Activated B cell treated with CpG ODN at 0.5 μM for 24 hours (primary cell): Measurements from ENCODE around the gene SOX30. TPM values are rescaled to one million over a fixed set of nuclear protein-coding genes. Genes with fewer than 3 reads are reported as not detected.

Experiments used
- ATAC-seq: fragments of 200-7000 bp; cut with Tn5 transposase; one replicate; pipeline ENCODE4 v1.10.0; 2021; ENCODE audit warnings: low read depth, mild to moderate bottlenecking, moderate library complexity
- CTCF ChIA-PET: fragments of 350-600 bp; sonication (Branson Sonifier 250); formaldehyde crosslinking; loops from one replicate; lab custom pipeline; 2021; ENCODE audit warnings: antibody characterized with exemption; lab: Charles Lee
- POLR2A ChIA-PET: fragments of 350-600 bp; sonication (Branson Sonifier 250); formaldehyde crosslinking; loops from one replicate; lab custom pipeline; 2021; ENCODE audit warnings: antibody characterized with exemption; lab: Charles Lee
- DNase-seq: peaks from one replicate; pipeline ENCODE4 v3.0.0; 2022
- H3K27ac Mint-ChIP-seq: one replicate; pipeline ENCODE4 v1.8.0; 2020; ENCODE audit warnings: mixed read lengths
- H3K27me3 Mint-ChIP-seq: one replicate; pipeline ENCODE4 v1.8.0; 2021; ENCODE audit warnings: mixed read lengths
- H3K36me3 Mint-ChIP-seq: one replicate; pipeline ENCODE4 v1.8.0; 2021; ENCODE audit warnings: low read depth, mixed read lengths
- H3K4me1 Mint-ChIP-seq: one replicate; pipeline ENCODE4 v1.8.0; 2021; ENCODE audit warnings: mixed read lengths
- H3K4me3 Mint-ChIP-seq: one replicate; pipeline ENCODE4 v1.8.0; 2020; ENCODE audit warnings: mild to moderate bottlenecking, mixed read lengths
- H3K9me3 Mint-ChIP-seq: one replicate; pipeline ENCODE4 v1.8.0; 2020; ENCODE audit warnings: mixed read lengths
- CTCF ChIP-seq: fragments of 200-600 bp; IDR thresholded peaks from one replicate; pipeline ENCODE4 v1.8.0; 2022; ENCODE audit warnings: antibody characterized with exemption, mild to moderate bottlenecking
- intact Hi-C: fragments of 100-400 bp; cut with micrococcal nuclease; formaldehyde crosslinking; loops from one replicate; pipeline ENCODE4 v1.15.1; 2024
- total RNA-seq: library from RNA; stranded (reverse); gene quantifications from 2 replicates; pipeline ENCODE4 v1.2.3, GENCODE V29; 2022

The SOX30 gene
- total RNA-seq, 1 donor from 2014 or later: 0.47 TPM

GRCh38 chr5:157598350-157598936, 53.8 kb downstream of the SOX30 start:
- no peaks in the 10 kb centered on the region for H3K27me3 Mint-ChIP-seq
- intact Hi-C loops: loop anchor here (5.0 kb wide), 2 partner anchors 119 to 326 kb away; no protein-coding TSS in a partner anchor
- peaks cover 95% of the 10 kb centered on the region for H3K4me1 Mint-ChIP-seq
- ATAC-seq (peak; percentile 7), DNase-seq (no peak)
- POLR2A ChIA-PET: interaction anchor here (1.0 to 10.0 kb wide), 8 partner anchors 15 to 327 kb away, joined by 3 to 206 read pairs (median 6); partner anchors contain the start of genes ADAM19 and SOX30
- peak overlapping the region; percentile 93 for H3K27ac Mint-ChIP-seq
- CTCF ChIA-PET: interaction anchor here (3.0 to 3.3 kb wide), 2 partner anchors 27 to 120 kb away, joined by 14 to 15 read pairs; no protein-coding TSS in a partner anchor
- TF ChIP-seq CTCF: no peak
- H3K9me3 Mint-ChIP-seq: no peaks in the 10 kb centered on the region
- H3K36me3 Mint-ChIP-seq: peaks cover 2% of the 10 kb centered on the region
- peak overlapping the region; percentile 42 for H3K4me3 Mint-ChIP-seq

- CTCF ChIA-PET: interaction anchor here (0.9 to 3.5 kb wide), 9 partner anchors 17 to 146 kb away, joined by 3 to 15 read pairs (median 6); partner anchors contain the start of genes ADAM19 and LSM11
- no peaks in the 10 kb centered on the region for H3K9me3 Mint-ChIP-seq
These were observed 55.0 kb downstream of the SOX30 start for GRCh38 chr5:157597277-157597676.

GRCh38 chr5:157596487-157596886, 55.8 kb downstream of the SOX30 start:
- POLR2A ChIA-PET: interaction anchor here (0.6 to 10.0 kb wide), 22 partner anchors 12 to 147 kb away, joined by 3 to 206 read pairs (median 8); partner anchors contain the start of genes ADAM19, LSM11 and THG1L
- peaks cover 97% of the 10 kb centered on the region for H3K4me1 Mint-ChIP-seq
- intact Hi-C loops: loop anchor here (1.0 to 5.0 kb wide), 9 partner anchors 21 to 1860 kb away; partner anchors contain the start of genes ADAM19 and THG1L
- no peaks in the 10 kb centered on the region for H3K27me3 Mint-ChIP-seq
- H3K27ac Mint-ChIP-seq: peak overlapping the region; percentile 93
- H3K9me3 Mint-ChIP-seq: no peaks in the 10 kb centered on the region
- peak overlapping the region; percentile 42 for H3K4me3 Mint-ChIP-seq
- CTCF ChIA-PET: interaction anchor here (0.6 to 3.5 kb wide), 11 partner anchors 16 to 147 kb away, joined by 3 to 15 read pairs (median 6); partner anchors contain the start of genes ADAM19 and LSM11
- no peak for TF ChIP-seq CTCF
- peaks cover 2% of the 10 kb centered on the region for H3K36me3 Mint-ChIP-seq
- ATAC-seq: peak; percentile 72
- no peak for DNase-seq

More at GRCh38 chr5:157597277-157597676, 55.0 kb downstream of the SOX30 start:
- peak overlapping the region; percentile 42 for H3K4me3 Mint-ChIP-seq
- no peak for TF ChIP-seq CTCF
- intact Hi-C loops: loop anchor here (2.0 to 5.0 kb wide), 4 partner anchors 110 to 1860 kb away; no protein-coding TSS in a partner anchor
- peaks cover 2% of the 10 kb centered on the region for H3K36me3 Mint-ChIP-seq
- DNase-seq: no peak
- no peaks in the 10 kb centered on the region for H3K27me3 Mint-ChIP-seq
- ATAC-seq: no peak
- peaks cover 95% of the 10 kb centered on the region for H3K4me1 Mint-ChIP-seq
- POLR2A ChIA-PET: interaction anchor here (0.6 to 10.0 kb wide), 14 partner anchors 14 to 330 kb away, joined by 4 to 206 read pairs (median 8); partner anchors contain the start of genes ADAM19 and LSM11
- H3K27ac Mint-ChIP-seq: peak overlapping the region; percentile 93

GRCh38 chr5:157594675-157595459, 57.4 kb downstream of the SOX30 start:
- Mint-ChIP-seq H3K27me3 (no peaks in the 10 kb centered on the region), H3K27ac (peak overlapping the region; percentile 93), H3K9me3 (no peaks in the 10 kb centered on the region), H3K4me1 (peaks cover 88% of the 10 kb centered on the region), H3K4me3 (peak overlapping the region; percentile 42), H3K36me3 (peaks cover 2% of the 10 kb centered on the region)
- POLR2A ChIA-PET: interaction anchor here (0.5 to 10.0 kb wide), 24 partner anchors 8 to 1586 kb away, joined by 3 to 206 read pairs (median 6); partner anchors contain the start of genes ADAM19, C5orf52 and THG1L
- intact Hi-C loops: loop anchor here (5.0 kb wide), 2 partner anchors 122 to 323 kb away; no protein-coding TSS in a partner anchor
- DNase-seq (no peak), ATAC-seq (no peak)
- no peak for TF ChIP-seq CTCF
- CTCF ChIA-PET: interaction anchor here (3.3 to 3.5 kb wide), 2 partner anchors 18 to 124 kb away, joined by 9 to 15 read pairs; partner anchors contain the start of gene ADAM19
